GM12864 (cell line): Measurements from ENCODE around the gene CDYL.

ENCODE experiments used
- DNase-seq: peaks from one replicate; pipeline ENCODE4 v3.0.0-alpha.2; 2011; ENCODE audit warnings: low read depth
- H3K4me3 ChIP-seq: 2 replicates; pipeline ENCODE4 v1.5.1; 2011; ENCODE audit warnings: mild to moderate bottlenecking, low read depth, low read length, control low read depth
- TF ChIP-seq, protein P1 (sequence below): IDR thresholded peaks from 2 replicates; pipeline ENCODE4 v1.5.1; 2011; ENCODE audit warnings: low read depth, mild to moderate bottlenecking, moderate library complexity, low read length, control low read depth, inconsistent platforms; ENCODE audit errors: missing control alignments

CDYL gene

DNA sequence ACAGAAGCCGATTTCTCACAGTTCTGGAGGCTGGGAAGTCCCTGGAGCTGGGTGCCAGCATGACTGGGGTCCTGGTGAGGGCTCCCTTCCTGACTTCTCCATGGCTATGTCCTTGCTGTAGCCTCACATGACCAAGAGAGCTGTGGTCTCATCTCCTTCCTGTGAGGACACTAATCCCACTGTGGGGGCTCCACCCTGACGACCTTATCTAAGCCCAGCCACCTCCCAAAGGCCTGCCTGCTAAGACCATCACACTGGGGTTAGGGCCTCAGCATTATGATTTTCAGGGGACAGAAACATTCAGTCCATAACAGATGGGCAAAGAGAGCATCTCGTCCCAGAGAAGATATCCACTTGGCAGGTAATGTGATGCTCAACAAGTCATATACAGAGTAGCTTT lies 210.8 kb downstream of the CDYL start:
- H3K4me3 ChIP-seq: no peak overlapping the region
- DNase-seq: no peak
- TF ChIP-seq, protein P1, sequence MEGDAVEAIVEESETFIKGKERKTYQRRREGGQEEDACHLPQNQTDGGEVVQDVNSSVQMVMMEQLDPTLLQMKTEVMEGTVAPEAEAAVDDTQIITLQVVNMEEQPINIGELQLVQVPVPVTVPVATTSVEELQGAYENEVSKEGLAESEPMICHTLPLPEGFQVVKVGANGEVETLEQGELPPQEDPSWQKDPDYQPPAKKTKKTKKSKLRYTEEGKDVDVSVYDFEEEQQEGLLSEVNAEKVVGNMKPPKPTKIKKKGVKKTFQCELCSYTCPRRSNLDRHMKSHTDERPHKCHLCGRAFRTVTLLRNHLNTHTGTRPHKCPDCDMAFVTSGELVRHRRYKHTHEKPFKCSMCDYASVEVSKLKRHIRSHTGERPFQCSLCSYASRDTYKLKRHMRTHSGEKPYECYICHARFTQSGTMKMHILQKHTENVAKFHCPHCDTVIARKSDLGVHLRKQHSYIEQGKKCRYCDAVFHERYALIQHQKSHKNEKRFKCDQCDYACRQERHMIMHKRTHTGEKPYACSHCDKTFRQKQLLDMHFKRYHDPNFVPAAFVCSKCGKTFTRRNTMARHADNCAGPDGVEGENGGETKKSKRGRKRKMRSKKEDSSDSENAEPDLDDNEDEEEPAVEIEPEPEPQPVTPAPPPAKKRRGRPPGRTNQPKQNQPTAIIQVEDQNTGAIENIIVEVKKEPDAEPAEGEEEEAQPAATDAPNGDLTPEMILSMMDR: no peak

GRCh38 chr6:4987432-4987831 lies 211.2 kb downstream of the CDYL start:
- DNase-seq: no peak
- TF ChIP-seq, protein P1: no peak
- H3K4me3 ChIP-seq: no peak overlapping the region

- H3K4me3 ChIP-seq: no peak overlapping the region
- DNase-seq: no peak
- TF ChIP-seq, protein P1: no peak
Observed at GRCh38 chr6:4994741-4995140, 218.5 kb downstream of the CDYL start.

GRCh38 chr6:4997862-4998261 lies 221.7 kb downstream of the CDYL start:
- TF ChIP-seq, protein P1: no peak
- no peak overlapping the region for H3K4me3 ChIP-seq
- no peak for DNase-seq

DNA sequence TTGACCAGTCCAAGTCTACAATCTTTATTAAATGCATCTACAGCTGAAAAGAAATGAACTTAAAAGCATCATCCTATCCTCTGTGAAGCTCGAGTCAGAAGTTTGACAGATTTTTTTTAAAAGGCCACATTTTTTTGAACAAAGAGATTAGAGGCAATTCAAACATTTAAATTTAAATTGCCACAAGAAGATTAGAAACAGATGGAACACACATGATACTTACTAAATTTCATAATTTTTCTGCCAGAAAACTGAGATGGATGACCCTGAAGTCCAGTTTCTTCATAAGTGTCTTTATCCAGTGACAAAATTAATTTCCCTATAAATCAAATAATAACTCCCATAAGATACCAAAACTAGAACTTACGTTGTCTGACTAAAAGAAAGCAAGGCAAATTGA lies 223.4 kb downstream of the CDYL start:
- TF ChIP-seq, protein P1: no peak
- no peak overlapping the region for H3K4me3 ChIP-seq
- no peak for DNase-seq

DNA sequence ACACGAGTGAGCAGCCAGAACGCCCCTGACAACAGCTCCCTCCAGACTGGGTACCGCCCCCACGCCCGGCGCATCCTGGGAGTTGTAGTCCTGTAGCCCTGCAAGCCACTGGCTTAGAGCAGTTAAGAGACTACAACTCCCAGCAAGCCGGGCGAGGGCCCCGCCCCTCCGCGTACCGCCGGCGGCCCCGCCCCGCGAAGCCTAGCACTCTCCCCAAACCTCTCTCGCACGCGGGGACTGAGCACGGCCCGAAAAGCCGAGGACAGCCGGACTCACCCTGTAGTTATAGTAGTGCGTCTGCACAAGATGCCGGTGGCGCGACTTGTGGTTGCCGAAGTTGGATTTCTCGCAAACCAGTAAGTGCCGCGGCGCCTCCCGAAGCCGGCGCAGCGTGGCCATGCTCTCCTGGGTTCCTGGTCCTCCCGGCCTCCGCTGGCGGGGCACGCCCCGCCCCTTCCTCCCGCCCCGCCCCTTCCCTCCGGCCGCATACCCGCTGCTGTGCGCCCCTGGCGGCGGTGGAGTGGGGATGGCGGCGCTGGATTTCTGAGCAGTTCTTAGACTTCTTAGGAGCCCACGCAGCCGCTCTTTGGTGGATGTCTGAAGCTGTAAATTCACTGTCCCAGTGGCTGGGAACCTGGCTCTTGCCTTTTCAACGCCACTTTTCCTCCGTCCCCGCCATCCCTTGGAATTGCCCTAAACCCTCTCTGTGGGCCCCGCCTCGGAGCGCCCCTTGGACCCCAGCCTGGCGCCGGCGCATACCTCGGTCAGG lies 227.6 kb downstream of the CDYL start, which contains the start of gene RPP40:
Gene RPP40 (minus strand): TSS at position 434 of the 769 bp plus-strand sequence. CDS start 35 bp downstream, at position 399.
- TF ChIP-seq, protein P1: peak; percentile 80
- DNase-seq: peak; percentile 91
- H3K4me3 ChIP-seq: peak within 1 kb of the TSS; percentile 69
